CD4-positive, alpha-beta T cell treated with Interleukin-6 at 100 ng/mL for 8 hours (primary cell): ENCODE results near the gene CEP162.
"Not testable (repeated sequence)": the region's sequence is repeated elsewhere in the genome, so short reads cannot be mapped to it uniquely, and the experiment has no call there.

Experiments used
- DNase-seq: peaks from one replicate; pipeline ENCODE4 v3.0.0-alpha.2; 2020; ENCODE audit warnings: mixed read lengths, low spot score

The CEP162 gene

GRCh38 chr6:84224251-84224650 is 3.2 kb downstream of the CEP162 start:
- DNase-seq, result no peak

GRCh38 chr6:84223608-84224007 is 3.8 kb downstream of the CEP162 start:
- DNase-seq, result not testable (repeated sequence)

GRCh38 chr6:84222426-84222825 is 5.0 kb downstream of the CEP162 start:
- no peak for DNase-seq

- no peak for DNase-seq
These were observed 6.5 kb downstream of the CEP162 start for GRCh38 chr6:84220809-84221409.

- DNase-seq, result no peak
These were observed 9.4 kb downstream of the CEP162 start for GRCh38 chr6:84218091-84218490.

GRCh38 chr6:84213217-84213616 is 14.2 kb downstream of the CEP162 start:
- DNase-seq, result no peak

- no peak for DNase-seq
These were observed 23.4 kb downstream of the CEP162 start for GRCh38 chr6:84204011-84204410.

GRCh38 chr6:84199987-84200386 is 27.5 kb downstream of the CEP162 start:
- not testable (repeated sequence) for DNase-seq

GRCh38 chr6:84197708-84198107 is 29.7 kb downstream of the CEP162 start:
- no peak for DNase-seq

GRCh38 chr6:84193114-84193708 is 34.2 kb downstream of the CEP162 start:
- DNase-seq, result no peak

GRCh38 chr6:84191802-84192201 is 35.6 kb downstream of the CEP162 start:
- no peak for DNase-seq

- not testable (repeated sequence) for DNase-seq
These were observed 38.1 kb downstream of the CEP162 start for GRCh38 chr6:84189356-84189755.

- no peak for DNase-seq
These were observed 44.0 kb downstream of the CEP162 start for GRCh38 chr6:84183430-84183829.

- no peak for DNase-seq
These were observed 45.4 kb downstream of the CEP162 start for GRCh38 chr6:84182001-84182400.

GRCh38 chr6:84177241-84177640 is 50.2 kb downstream of the CEP162 start:
- no peak for DNase-seq

- DNase-seq, result no peak
These were observed 54.9 kb downstream of the CEP162 start for GRCh38 chr6:84172574-84172973.

- no peak for DNase-seq
These were observed 55.4 kb downstream of the CEP162 start for GRCh38 chr6:84172080-84172479.

GRCh38 chr6:84167457-84167856 is 60.0 kb downstream of the CEP162 start:
- no peak for DNase-seq

GRCh38 chr6:84166395-84166794 is 61.0 kb downstream of the CEP162 start:
- no peak for DNase-seq

- not testable (repeated sequence) for DNase-seq
These were observed 63.1 kb downstream of the CEP162 start for GRCh38 chr6:84164328-84164727.

GRCh38 chr6:84161190-84161589 is 66.3 kb downstream of the CEP162 start:
- no peak for DNase-seq

GRCh38 chr6:84156306-84156705 is 71.1 kb downstream of the CEP162 start:
- DNase-seq, result no peak

- DNase-seq, result no peak
These were observed 75.8 kb downstream of the CEP162 start for GRCh38 chr6:84151669-84152068.

GRCh38 chr6:84150705-84151104 is 76.7 kb downstream of the CEP162 start:
- no peak for DNase-seq
